ENCODE results near the gene POLRMT.

DNA sequence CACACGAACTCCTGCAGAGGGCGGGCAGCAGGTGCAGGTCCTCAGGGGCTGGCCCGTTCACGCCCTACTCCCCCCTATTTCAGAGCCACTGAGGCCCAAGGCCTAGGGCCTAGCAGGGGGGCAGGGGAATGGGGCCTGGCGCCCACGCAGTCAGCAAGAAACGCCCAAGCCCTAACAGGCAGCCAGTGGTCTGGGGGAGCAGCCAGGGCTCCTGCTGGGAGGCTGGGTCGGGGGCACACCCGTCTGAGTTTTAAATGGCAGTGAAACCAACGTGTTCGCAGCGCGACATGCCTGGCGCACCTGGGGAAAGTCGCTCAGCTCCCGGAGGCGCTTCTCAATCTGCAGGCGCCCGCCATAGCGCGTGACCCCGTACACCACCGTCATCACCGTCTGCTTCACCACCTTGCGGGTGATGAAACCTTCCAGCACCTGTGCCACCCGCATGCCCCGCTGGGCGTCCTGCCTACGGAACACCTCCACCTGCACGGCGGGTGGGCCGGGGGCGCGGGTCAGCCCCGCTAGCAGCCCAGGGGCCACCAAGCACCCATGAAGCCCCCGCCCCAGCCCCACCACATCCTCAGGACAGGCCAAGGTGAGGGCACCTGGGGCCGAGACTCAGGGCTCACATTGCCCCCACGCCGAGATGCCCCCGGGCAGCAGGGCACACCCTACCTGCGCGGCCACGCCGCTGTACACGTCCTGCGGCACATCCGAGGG, 13.9 kb downstream of the POLRMT start:
- TF ChIP-seq POLR2AphosphoS5 (IDR thresholded peaks at IDR 0.05; ENCODE audit: low read depth, low read length) (no peak), REST (IDR thresholded peaks at IDR 0.05; ENCODE audit: insufficient read depth in 1 of 2, low read depth in 2 of 2, low read length in 2 of 2) (no peak), SIN3A (IDR thresholded peaks at IDR 0.05; ENCODE audit: borderline replicate concordance, insufficient read depth, low read length) (no peak), TAF1 (IDR thresholded peaks at IDR 0.05; ENCODE audit: borderline replicate concordance, insufficient read depth, low read length) (no peak), FOXP2 (optimal IDR thresholded peaks at IDR 0.05; ENCODE audit: borderline replicate concordance, extremely low read depth, extremely low read length, insufficient read depth) (no peak)
